Measurements from ENCODE around the gene FCHSD2.

FCHSD2 gene

GRCh38 chr11:72904016-72904415 is 238.1 kb downstream of the FCHSD2 start:
- no peak for FAIRE-seq
- no peak for DNase-seq (ENCODE audit: extremely low spot score, insufficient read length, low read depth)

DNA sequence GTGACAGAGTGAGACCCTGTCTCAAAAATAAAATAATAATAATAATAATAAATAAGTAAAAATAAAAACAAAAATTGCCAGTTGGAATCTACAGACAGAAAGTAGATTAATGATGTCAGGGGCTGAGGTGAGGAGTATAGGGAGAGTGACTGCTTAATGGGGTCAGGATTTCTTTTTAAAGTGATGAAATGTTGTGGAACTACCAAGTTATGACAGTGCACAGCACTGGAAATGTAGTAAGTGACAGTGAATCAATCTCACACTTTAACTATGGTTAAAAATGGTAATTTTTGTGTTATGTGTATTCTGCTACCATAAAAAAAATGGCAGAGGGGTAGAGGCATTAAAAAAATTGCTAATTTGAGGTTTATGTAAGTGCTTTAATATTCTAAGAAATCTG is 240.7 kb downstream of the FCHSD2 start:
- no peak for FAIRE-seq
- DNase-seq (ENCODE audit: extremely low spot score, insufficient read length, low read depth): no peak

DNA sequence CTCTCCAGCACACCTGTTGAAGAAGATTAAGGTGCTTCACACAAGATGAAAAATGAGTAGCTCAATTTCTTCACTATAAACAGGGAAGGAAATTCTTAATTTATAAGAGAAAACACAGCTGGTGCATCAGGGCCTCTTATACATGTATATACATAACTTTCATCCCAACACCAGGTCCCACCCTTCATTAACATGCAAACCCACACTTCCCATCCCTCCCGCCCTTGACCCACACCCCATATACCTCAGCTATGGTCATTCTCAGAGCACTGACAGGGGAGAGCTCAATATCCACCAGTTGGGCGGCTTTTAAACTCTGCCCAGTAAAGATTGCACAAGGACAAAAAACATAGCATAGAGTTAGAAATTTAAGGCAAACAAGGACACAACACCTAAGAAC is 242.1 kb downstream of the FCHSD2 start:
- FAIRE-seq (no peak), DNase-seq (ENCODE audit: extremely low spot score, insufficient read length, low read depth) (no peak)

DNA sequence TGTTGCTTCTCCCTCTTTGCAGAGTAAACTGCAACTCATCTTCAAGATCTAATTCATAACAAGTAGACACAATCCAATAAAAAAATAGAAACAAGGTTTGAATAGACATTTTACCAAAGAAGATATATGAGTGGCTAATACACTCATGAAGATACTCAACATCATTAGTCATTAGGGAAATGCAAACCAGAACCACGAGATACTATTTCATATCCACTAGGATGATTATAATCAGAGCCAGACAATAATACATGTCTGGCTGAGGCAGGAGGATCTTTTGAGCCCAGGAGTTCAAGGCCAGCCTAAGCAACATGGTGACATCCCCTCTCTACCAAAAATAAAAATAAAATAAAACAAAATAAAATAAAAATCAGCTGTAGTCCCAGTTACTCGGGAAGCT is 242.9 kb downstream of the FCHSD2 start:
- DNase-seq (ENCODE audit: extremely low spot score, insufficient read length, low read depth) (no peak), FAIRE-seq (peak; percentile 41)

- FAIRE-seq: no peak
Observed at GRCh38 chr11:72897506-72897905, 244.6 kb downstream of the FCHSD2 start.

GRCh38 chr11:72896431-72896830 is 245.7 kb downstream of the FCHSD2 start:
- FAIRE-seq (no peak), DNase-seq (ENCODE audit: extremely low spot score, insufficient read length, low read depth) (no peak)

More at GRCh38 chr11:72897506-72897905, 244.6 kb downstream of the FCHSD2 start:
- no peak for DNase-seq (ENCODE audit: extremely low spot score, insufficient read length, low read depth)

DNA sequence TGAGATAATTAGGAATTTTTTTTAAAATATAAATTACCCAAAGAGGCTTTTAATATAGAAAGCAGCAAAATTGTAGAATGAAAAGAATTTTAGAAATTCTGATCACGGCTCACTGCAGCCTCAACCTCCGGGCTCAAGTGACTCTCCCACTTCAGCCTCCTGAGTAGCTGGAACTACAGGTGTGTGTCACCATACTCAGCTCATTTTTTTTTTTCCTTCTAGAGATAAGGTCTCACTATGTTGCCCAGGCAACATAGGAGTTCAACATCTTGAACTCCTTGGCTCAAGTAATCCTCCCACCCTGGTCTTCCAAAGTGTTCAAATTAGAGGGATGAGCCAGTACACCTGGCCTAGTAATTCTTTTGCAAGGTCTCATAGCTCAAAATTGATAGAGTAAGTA is 251.2 kb downstream of the FCHSD2 start:
- FAIRE-seq (no peak), DNase-seq (ENCODE audit: extremely low spot score, insufficient read length, low read depth) (no peak)

DNA sequence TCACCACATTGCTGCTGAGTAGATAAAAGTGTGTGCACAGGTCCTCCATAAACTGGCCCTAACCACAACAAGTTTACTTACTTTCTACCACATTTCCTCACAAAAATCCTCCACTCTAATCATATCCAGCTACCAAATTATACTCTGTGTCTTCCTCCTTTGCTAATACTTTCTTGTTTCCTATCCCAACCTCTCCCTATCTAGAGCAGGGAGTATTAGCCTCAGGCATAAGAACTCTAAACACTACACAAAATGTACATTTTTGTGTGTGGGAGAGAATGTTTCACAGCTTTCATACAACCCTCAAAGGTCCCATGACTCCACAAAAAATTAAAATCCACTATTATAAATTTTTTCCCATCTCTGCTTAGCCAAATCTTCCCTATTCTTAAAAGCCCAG is 255.5 kb downstream of the FCHSD2 start:
- FAIRE-seq: no peak
- no peak for DNase-seq (ENCODE audit: extremely low spot score, insufficient read length, low read depth)

- DNase-seq (ENCODE audit: extremely low spot score, insufficient read length, low read depth) (no peak), FAIRE-seq (no peak)
Observed at GRCh38 chr11:72885749-72886609, 256.1 kb downstream of the FCHSD2 start.

DNA sequence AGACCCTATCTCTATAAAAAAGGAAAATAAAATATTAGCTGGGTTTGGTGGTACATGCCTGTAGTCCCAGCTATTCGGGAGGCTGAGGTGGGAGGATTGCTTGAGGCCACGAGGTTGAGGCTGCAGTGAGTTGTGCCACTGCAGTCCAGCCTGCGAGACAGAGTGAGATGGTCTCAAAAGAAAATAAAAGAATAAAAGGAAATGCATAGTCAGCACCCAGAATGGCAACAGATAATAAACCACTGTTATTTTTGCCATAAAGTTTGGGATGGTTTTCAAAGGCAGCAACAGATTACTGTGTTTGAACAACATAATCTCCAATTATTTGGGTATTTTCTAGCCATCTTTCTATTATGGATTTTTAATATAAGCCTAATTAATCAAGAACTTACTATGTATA is 266.0 kb downstream of the FCHSD2 start:
- DNase-seq (ENCODE audit: extremely low spot score, insufficient read length, low read depth) (no peak), FAIRE-seq (no peak)

GRCh38 chr11:72875736-72876135 is 266.4 kb downstream of the FCHSD2 start:
- no peak for DNase-seq (ENCODE audit: extremely low spot score, insufficient read length, low read depth)
- FAIRE-seq: no peak

DNA sequence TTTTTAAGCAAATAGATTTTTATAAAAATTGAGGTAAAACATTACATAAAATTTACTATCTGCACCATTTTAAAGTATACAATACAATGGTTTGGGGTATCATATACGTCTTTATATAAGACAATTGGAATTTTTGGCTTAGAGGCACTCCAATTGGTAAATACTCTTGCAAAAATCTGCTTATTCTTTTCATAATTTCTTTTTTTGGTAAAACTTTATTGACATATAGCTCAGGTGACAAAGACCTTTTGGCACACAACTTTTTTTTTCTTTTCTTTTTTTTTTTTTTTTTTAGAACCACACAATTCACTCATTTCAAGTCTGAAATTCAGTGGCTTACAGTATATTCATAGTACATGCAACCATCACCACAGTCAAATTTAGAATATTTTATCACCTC is 270.1 kb downstream of the FCHSD2 start:
- no peak for FAIRE-seq
- DNase-seq (ENCODE audit: extremely low spot score, insufficient read length, low read depth): no peak

GRCh38 chr11:72871119-72871518 is 271.0 kb downstream of the FCHSD2 start:
- DNase-seq (ENCODE audit: extremely low spot score, insufficient read length, low read depth) (no peak), FAIRE-seq (no peak)

DNA sequence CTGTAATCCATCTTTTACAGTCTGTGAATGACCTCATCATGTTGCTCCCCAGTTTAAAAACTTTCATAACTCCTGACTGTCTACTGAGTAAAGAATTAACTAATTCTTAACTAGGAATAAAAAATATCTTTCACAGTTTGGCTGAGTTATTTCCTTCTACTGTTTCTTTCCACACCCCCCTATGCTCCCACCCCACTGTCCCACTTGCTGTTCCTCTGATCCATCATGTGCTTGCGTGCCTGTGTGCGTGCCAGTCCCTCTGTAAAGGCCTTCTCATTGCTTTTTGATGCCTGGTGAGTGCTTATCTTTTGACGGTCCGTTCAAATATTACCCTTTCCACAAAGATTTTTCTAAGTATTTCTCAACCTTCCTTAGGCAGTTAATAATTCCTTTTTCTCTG is 272.3 kb downstream of the FCHSD2 start:
- DNase-seq (ENCODE audit: extremely low spot score, insufficient read length, low read depth): no peak
- no peak for FAIRE-seq

GRCh38 chr11:72867970-72868369 is 274.1 kb downstream of the FCHSD2 start:
- no peak for FAIRE-seq
- DNase-seq (ENCODE audit: extremely low spot score, insufficient read length, low read depth): no peak

DNA sequence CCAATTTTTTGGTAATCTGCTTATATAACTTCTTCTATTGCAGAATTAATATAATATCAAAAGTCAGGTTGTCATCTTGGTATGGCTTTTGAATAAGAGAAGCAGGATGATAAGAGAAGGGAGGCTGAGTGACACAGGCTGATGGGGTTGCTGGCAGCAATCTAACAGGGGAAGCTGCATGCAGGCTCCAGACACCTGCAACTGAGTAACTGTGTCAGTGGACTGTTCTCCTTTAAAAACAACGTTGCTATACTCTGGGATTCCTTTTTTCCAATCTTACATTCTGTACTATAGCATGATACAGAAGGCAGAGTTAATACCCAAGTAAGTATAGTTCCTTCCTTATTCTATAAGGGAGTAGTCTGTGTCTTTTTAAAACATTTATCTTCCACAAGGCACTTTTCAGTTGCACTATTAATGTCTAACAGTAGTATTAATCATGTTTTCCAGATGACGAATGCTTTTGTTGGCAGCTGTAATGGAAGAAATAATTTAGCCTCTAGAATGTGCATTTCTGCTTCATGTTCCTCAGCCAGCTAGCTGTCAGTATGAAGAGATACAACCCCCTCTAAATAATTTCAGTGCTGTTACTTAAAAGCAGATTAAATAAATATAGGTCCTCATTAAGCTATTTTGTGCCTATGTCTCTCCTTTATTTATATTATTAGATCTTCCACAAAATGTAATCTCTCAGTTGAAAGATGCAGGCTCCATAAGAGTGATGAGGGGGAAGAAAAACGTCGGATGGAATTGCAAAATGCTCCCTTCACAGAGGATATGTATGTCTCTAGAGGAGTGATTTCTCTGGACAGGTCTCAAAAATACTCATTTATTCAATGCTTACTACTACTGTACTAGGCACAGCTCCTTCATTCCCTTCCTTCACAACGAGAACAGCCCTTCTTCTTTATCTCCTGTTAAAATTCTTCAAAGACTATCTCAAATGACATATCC is 277.1 kb downstream of the FCHSD2 start:
- FAIRE-seq (no peak), DNase-seq (ENCODE audit: extremely low spot score, insufficient read length, low read depth) (no peak)

- DNase-seq (ENCODE audit: extremely low spot score, insufficient read length, low read depth) (no peak), FAIRE-seq (no peak)
Observed at GRCh38 chr11:72863916-72864315, 278.2 kb downstream of the FCHSD2 start.

GRCh38 chr11:72863091-72863490 is 279.0 kb downstream of the FCHSD2 start:
- FAIRE-seq: no peak
- no peak for DNase-seq (ENCODE audit: extremely low spot score, insufficient read length, low read depth)

GRCh38 chr11:72860592-72860991 is 281.5 kb downstream of the FCHSD2 start:
- DNase-seq (ENCODE audit: extremely low spot score, insufficient read length, low read depth) (no peak), FAIRE-seq (no peak)

- DNase-seq (ENCODE audit: extremely low spot score, insufficient read length, low read depth) (no peak), FAIRE-seq (no peak)
Observed at GRCh38 chr11:72860010-72860409, 282.1 kb downstream of the FCHSD2 start.

DNA sequence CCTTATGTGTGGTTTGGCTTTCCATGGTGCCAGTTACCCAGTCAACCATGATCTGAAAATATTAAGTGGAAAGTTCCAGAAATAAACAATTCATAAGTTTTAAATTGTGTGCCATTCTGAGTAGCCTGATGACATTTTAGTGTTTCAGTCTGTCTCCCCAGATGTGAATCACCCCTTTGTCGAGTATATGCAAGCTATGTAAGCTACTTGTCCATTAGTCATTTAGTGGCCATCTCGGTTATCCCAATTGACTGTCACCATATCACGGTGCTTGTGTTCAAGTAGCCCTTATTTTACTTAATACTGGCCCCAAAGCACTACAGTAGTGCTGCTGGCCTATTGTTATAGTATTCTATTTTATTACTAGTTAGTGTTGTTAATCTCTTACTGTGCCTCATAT is 283.0 kb downstream of the FCHSD2 start:
- DNase-seq (ENCODE audit: extremely low spot score, insufficient read length, low read depth) (no peak), FAIRE-seq (no peak)

All from GM18507 (cell line).